ENCODE measurements around the gene RB1. TPM values are rescaled to one million over a fixed set of nuclear protein-coding genes. Genes with fewer than 3 reads are reported as not detected.

Gene RB1
- total and polyA plus RNA-seq, 2 donors from 2014 or later = 12.3 to 46.5 TPM

GRCh38 chr13:48320891-48321510 is 17.4 kb downstream of the RB1 start:
- DNase-seq = peak in 3 of 5 donors; percentile 22 to 70 (median 25)
- Histone ChIP-seq H3K4me3 (ENCODE audit: low read length in 3 of 3) (peak overlapping the region; percentile 16 to 40 (median 24)), H3K36me3 (ENCODE audit: control insufficient read depth in 2 of 3, insufficient read depth in 3 of 3, low read length in 3 of 3) (no peaks in the 10 kb centered on the region), H3K9ac (ENCODE audit: low read length in 3 of 3) (no peak overlapping the region), H3K27me3 (ENCODE audit: control insufficient read depth, insufficient read depth, low read length) (no peaks in the 10 kb centered on the region), H3K9me3 (ENCODE audit: control insufficient read depth in 2 of 3, insufficient read depth in 1 of 3, low read length in 3 of 3) (peaks cover 0 to 4% (median 0%) of the 10 kb centered on the region in 3 donors), H3K4me1 (ENCODE audit: control insufficient read depth in 2 of 3, insufficient read depth in 2 of 3, low read depth in 1 of 3, low read length in 3 of 3) (no peaks in the 10 kb centered on the region), H3K27ac (ENCODE audit: low read depth in 2 of 2, low read length in 2 of 2) (no peak overlapping the region)
- no peak for TF ChIP-seq CTCF (IDR thresholded peaks at IDR 0.05; ENCODE audit: borderline replicate concordance, extremely low read depth, insufficient read depth)
- no peak for FAIRE-seq
- intact Hi-C loops (cut with DNase I) = no loop called here

DNA sequence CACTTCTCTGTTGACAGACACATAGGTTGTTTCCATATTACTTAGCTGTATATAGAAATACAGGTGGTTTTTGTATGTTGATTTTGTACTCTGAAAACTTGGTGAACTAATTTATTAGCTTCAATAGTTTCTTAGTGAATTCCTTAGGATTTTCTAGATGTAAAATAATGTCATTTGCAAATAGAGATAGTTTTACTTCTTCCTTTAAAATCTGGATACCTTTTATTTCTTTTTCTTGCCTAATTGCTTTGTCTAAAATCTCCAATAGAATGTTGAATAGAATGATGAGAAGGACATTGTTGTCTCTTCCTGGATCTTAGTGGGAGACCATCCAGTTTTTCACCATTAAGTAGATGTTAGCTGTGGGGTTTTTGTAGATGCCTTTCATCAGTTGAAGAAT is 18.7 kb downstream of the RB1 start:
- H3K9me3 ChIP-seq (ENCODE audit: control insufficient read depth in 2 of 3, insufficient read depth in 1 of 3, low read length in 3 of 3) = peaks cover 0 to 4% (median 0%) of the 10 kb centered on the region in 3 donors
- H3K27me3 ChIP-seq (ENCODE audit: control insufficient read depth, insufficient read depth, low read length) = no peaks in the 10 kb centered on the region
- H3K36me3 ChIP-seq (ENCODE audit: control insufficient read depth in 2 of 3, insufficient read depth in 3 of 3, low read length in 3 of 3) = no peaks in the 10 kb centered on the region
- no peaks in the 10 kb centered on the region for H3K4me1 ChIP-seq (ENCODE audit: control insufficient read depth in 2 of 3, insufficient read depth in 2 of 3, low read depth in 1 of 3, low read length in 3 of 3)
- DNase-seq (no peak), FAIRE-seq (no peak)
- H3K27ac ChIP-seq (ENCODE audit: low read depth in 2 of 2, low read length in 2 of 2) = no peak overlapping the region
- intact Hi-C loops (cut with DNase I) = no loop called here
- no peak overlapping the region for H3K9ac ChIP-seq (ENCODE audit: low read length in 3 of 3)
- H3K4me3 ChIP-seq (ENCODE audit: low read length in 3 of 3) = no peak overlapping the region
- TF ChIP-seq CTCF (IDR thresholded peaks at IDR 0.05; ENCODE audit: borderline replicate concordance, extremely low read depth, insufficient read depth) = no peak

GRCh38 chr13:48333976-48334375 is 30.4 kb downstream of the RB1 start:
- H3K9ac ChIP-seq (ENCODE audit: low read length in 3 of 3) = no peak overlapping the region
- peaks cover 0 to 5% (median 0%) of the 10 kb centered on the region in 3 donors for H3K4me1 ChIP-seq (ENCODE audit: control insufficient read depth in 2 of 3, insufficient read depth in 2 of 3, low read depth in 1 of 3, low read length in 3 of 3)
- H3K9me3 ChIP-seq (ENCODE audit: control insufficient read depth in 2 of 3, insufficient read depth in 1 of 3, low read length in 3 of 3) = no peaks in the 10 kb centered on the region
- no peaks in the 10 kb centered on the region for H3K36me3 ChIP-seq (ENCODE audit: control insufficient read depth in 2 of 3, insufficient read depth in 3 of 3, low read length in 3 of 3)
- no peak overlapping the region for H3K27ac ChIP-seq (ENCODE audit: low read depth in 2 of 2, low read length in 2 of 2)
- H3K27me3 ChIP-seq (ENCODE audit: control insufficient read depth, insufficient read depth, low read length) = no peaks in the 10 kb centered on the region
- FAIRE-seq = no peak
- TF ChIP-seq CTCF (IDR thresholded peaks at IDR 0.05; ENCODE audit: borderline replicate concordance, extremely low read depth, insufficient read depth) = no peak
- no peak overlapping the region for H3K4me3 ChIP-seq (ENCODE audit: low read length in 3 of 3)
- intact Hi-C loops (cut with DNase I) = no loop called here
- no peak for DNase-seq

Data from kidney (tissue), 14 donors.